Caco-2 (cell line): ENCODE results near the gene SLC7A5. TPM values are rescaled to one million over a fixed set of nuclear protein-coding genes. Genes with fewer than 3 reads are reported as not detected.

ENCODE experiments used
- BruUV-seq: library from RNA; stranded (reverse); fragments of 400-500 nt; replicated peaks from 2 replicates; lab custom pipeline; 2021; lab: Mats Ljungman, UMichigan
- CTCF ChIA-PET: fragments of 300-600 bp; sonication (Branson Sonifier 250); formaldehyde crosslinking; loops from one replicate; lab custom pipeline; 2022; ENCODE audit warnings: antibody characterized with exemption; lab: Charles Lee
- POLR2A ChIA-PET: fragments of 300-600 bp; sonication (Branson Sonifier 250); formaldehyde crosslinking; loops from one replicate; lab custom pipeline; 2022; ENCODE audit warnings: antibody characterized with exemption; lab: Charles Lee
- DNase-seq, 2 experiments: peaks; one replicate each; pipeline versions ENCODE4 v3.0.0 to v3.0.0-alpha.2; 2020 to 2022
- H3K27me3 ChIP-seq: replicated peaks from 2 replicates; pipeline ENCODE4 v1.6.0; 2011; ENCODE audit warnings: low read length; ENCODE audit not compliant: control insufficient read depth, insufficient read depth
- H3K36me3 ChIP-seq: 2 replicates; pipeline ENCODE4 v1.5.1; 2011; ENCODE audit warnings: low read length; ENCODE audit not compliant: control insufficient read depth, insufficient read depth
- H3K4me1 ChIP-seq: fragments of 250-450 bp; sonication (Bioruptor Pico); 2 replicates; pipeline ENCODE4 v1.5.1; 2020; ENCODE audit warnings: mild to moderate bottlenecking
- H3K4me3 ChIP-seq: 2 replicates; pipeline ENCODE4 v1.5.1; 2011; ENCODE audit warnings: low read depth, mild to moderate bottlenecking, control low read depth, low read length
- H3K9me3 ChIP-seq: fragments of 250-450 bp; sonication (Bioruptor Pico); 2 replicates; pipeline ENCODE4 v1.5.1; 2020; ENCODE audit warnings: mild to moderate bottlenecking, moderate library complexity
- H3K27ac Mint-ChIP-seq: one replicate; pipeline ENCODE4 v1.8.0; 2022; ENCODE audit warnings: mixed read lengths; ENCODE audit not compliant: unreplicated experiment
- H3K27me3 Mint-ChIP-seq: one replicate; pipeline ENCODE4 v1.8.0; 2022; ENCODE audit warnings: mixed read lengths; ENCODE audit not compliant: insufficient read depth, unreplicated experiment
- H3K36me3 Mint-ChIP-seq: one replicate; pipeline ENCODE4 v1.8.0; 2022; ENCODE audit warnings: mild to moderate bottlenecking, mixed read lengths; ENCODE audit not compliant: insufficient read depth, unreplicated experiment
- H3K4me1 Mint-ChIP-seq: one replicate; pipeline ENCODE4 v1.8.0; 2022; ENCODE audit warnings: low read depth, mixed read lengths; ENCODE audit not compliant: unreplicated experiment
- H3K4me3 Mint-ChIP-seq: one replicate; pipeline ENCODE4 v1.8.0; 2022; ENCODE audit warnings: mild to moderate bottlenecking, moderate library complexity, mixed read lengths; ENCODE audit not compliant: unreplicated experiment
- H3K9me3 Mint-ChIP-seq: one replicate; pipeline ENCODE4 v1.8.0; 2022; ENCODE audit warnings: mixed read lengths; ENCODE audit not compliant: unreplicated experiment
- CTCF ChIP-seq, 2 experiments: fragments of 200-600 bp in 1 of 2; IDR thresholded peaks; 1 replicate in 1 of 2; 2 replicates in 1 of 2; pipeline versions ENCODE4 v1.5.1 to v1.8.0; 2011 to 2022; ENCODE audit warnings: antibody characterized with exemption in 1 of 2, control low read depth in 1 of 2, inconsistent platforms in 1 of 2, low read depth in 1 of 2, low read length in 1 of 2, mild to moderate bottlenecking in 1 of 2, moderate library complexity in 1 of 2; ENCODE audit not compliant: insufficient read depth in 1 of 2, severe bottlenecking in 1 of 2, unreplicated experiment in 1 of 2
- intact Hi-C: fragments of 100-400 bp; cut with micrococcal nuclease; formaldehyde crosslinking; loops from one replicate; pipeline ENCODE4 v1.10.0; 2022; ENCODE audit not compliant: unreplicated experiment
- microRNA-seq: library from miRNA; unstranded; fragments of <30 nt; microRNA quantifications from one replicate; pipeline ENCODE4 v1.2.0, GENCODE V29; 2022
- total RNA-seq: library from RNA; stranded (reverse); gene quantifications from 2 replicates; pipeline ENCODE4 v1.2.3, GENCODE V29; 2022

Gene SLC7A5
- total RNA-seq, 1 experiment from 2014 or later: 534 TPM

- no TSS peak for BruUV-seq
- ChIA-PET POLR2A (interaction anchor here (2.1 kb wide), 1 partner anchor 86 kb away, joined by 7 read pairs; no protein-coding TSS in a partner anchor), CTCF (interaction anchor here (1.1 kb wide), 1 partner anchor 401 kb away, joined by 3 read pairs; no protein-coding TSS in a partner anchor)
- Mint-ChIP-seq H3K27me3 (no peaks in the 10 kb centered on the region), H3K4me3 (peak overlapping the region; percentile 14), H3K4me1 (peaks cover 48% of the 10 kb centered on the region), H3K9me3 (no peaks in the 10 kb centered on the region), H3K27ac (peak overlapping the region; percentile 82), H3K36me3 (peaks cover 18% of the 10 kb centered on the region)
- intact Hi-C loops: no loop called here
- no peak overlapping the region for H3K4me3 ChIP-seq
- peaks cover 70% of the 10 kb centered on the region for H3K4me1 ChIP-seq
- TF ChIP-seq CTCF (IDR thresholded peaks at IDR 0.05; ENCODE audit: insufficient read depth in 1 of 2, low read depth in 1 of 2, low read length in 1 of 2, severe bottlenecking in 1 of 2, unreplicated experiment in 1 of 2): no peak
- no peaks in the 10 kb centered on the region for H3K9me3 ChIP-seq
- DNase-seq: peak; percentile 69 to 84
- no peaks in the 10 kb centered on the region for H3K36me3 ChIP-seq
- H3K27me3 ChIP-seq: no peaks in the 10 kb centered on the region
Measured at GRCh38 chr16:87784812-87785211, 84.5 kb downstream of the SLC7A5 start.

- intact Hi-C loops: no loop called here
- no peak for DNase-seq
- H3K4me3 Mint-ChIP-seq: no peak overlapping the region
- ChIA-PET POLR2A (interaction anchor here (0.6 to 1.5 kb wide), 2 partner anchors 16 to 164 kb away, joined by 3 to 4 read pairs; partner anchors contain the start of gene KLHDC4), CTCF (interaction anchor here (0.5 to 4.0 kb wide), 2 partner anchors 89 to 534 kb away, joined by 7 to 80 read pairs; no protein-coding TSS in a partner anchor)
- no peaks in the 10 kb centered on the region for H3K9me3 Mint-ChIP-seq
- no peaks in the 10 kb centered on the region for H3K36me3 ChIP-seq
- H3K27me3 Mint-ChIP-seq: no peaks in the 10 kb centered on the region
- no peaks in the 10 kb centered on the region for H3K27me3 ChIP-seq
- no TSS peak for BruUV-seq
- H3K27ac Mint-ChIP-seq: no peak overlapping the region
- no peak for TF ChIP-seq CTCF (IDR thresholded peaks at IDR 0.05; ENCODE audit: insufficient read depth in 1 of 2, low read depth in 1 of 2, low read length in 1 of 2, severe bottlenecking in 1 of 2, unreplicated experiment in 1 of 2)
- H3K4me3 ChIP-seq: no peak overlapping the region
- no peaks in the 10 kb centered on the region for H3K9me3 ChIP-seq
- H3K4me1 ChIP-seq: peaks cover 57% of the 10 kb centered on the region
- peaks cover 40% of the 10 kb centered on the region for H3K4me1 Mint-ChIP-seq
- peaks cover 30% of the 10 kb centered on the region for H3K36me3 Mint-ChIP-seq
Measured at GRCh38 chr16:87782033-87782432, 87.3 kb downstream of the SLC7A5 start.

- Histone ChIP-seq H3K9me3 (no peaks in the 10 kb centered on the region), H3K4me1 (peaks cover 49% of the 10 kb centered on the region), H3K36me3 (no peaks in the 10 kb centered on the region), H3K27me3 (no peaks in the 10 kb centered on the region), H3K4me3 (no peak overlapping the region)
- H3K36me3 Mint-ChIP-seq: peaks cover 23% of the 10 kb centered on the region
- intact Hi-C loops: no loop called here
- DNase-seq: no peak
- ChIA-PET CTCF (interaction anchor here (0.5 to 4.0 kb wide), 4 partner anchors 9 to 169 kb away, joined by 4 to 80 read pairs (median 11); no protein-coding TSS in a partner anchor), POLR2A (interaction anchor here (1.5 to 2.7 kb wide), 2 partner anchors 15 to 90 kb away, joined by 4 to 54 read pairs; partner anchors contain the start of genes KLHDC4 and SLC7A5)
- H3K27me3 Mint-ChIP-seq: no peaks in the 10 kb centered on the region
- no peak for TF ChIP-seq CTCF (IDR thresholded peaks at IDR 0.05; ENCODE audit: insufficient read depth in 1 of 2, low read depth in 1 of 2, low read length in 1 of 2, severe bottlenecking in 1 of 2, unreplicated experiment in 1 of 2)
- peaks cover 33% of the 10 kb centered on the region for H3K4me1 Mint-ChIP-seq
- no TSS peak for BruUV-seq
- no peak overlapping the region for H3K4me3 Mint-ChIP-seq
- peak overlapping the region; percentile 84 for H3K27ac Mint-ChIP-seq
- H3K9me3 Mint-ChIP-seq: no peaks in the 10 kb centered on the region
Measured at GRCh38 chr16:87780385-87780989, 88.8 kb downstream of the SLC7A5 start.

Small RNAs within 50 kb of the gene (microRNA-seq; reads per million reads assigned to microRNA genes)
- gene MIR6775: not detected

Other genes with a start within 250 kb of the SLC7A5 start
- 116 and 117 TPM in 2 replicates for gene KLHDC4, start 103.5 kb downstream of the SLC7A5 start, total RNA-seq
- gene CA5A, start 67.0 kb upstream of the SLC7A5 start, total RNA-seq: 0.74 and 1.7 TPM in 2 replicates
- 44.4 and 50.6 TPM in 2 replicates for gene BANP, start 81.9 kb upstream of the SLC7A5 start, total RNA-seq